Occipital lobe (tissue), 2 donors: ENCODE results near the gene DCANP1. TPM values are rescaled to one million over a fixed set of nuclear protein-coding genes. Genes with fewer than 3 reads are reported as not detected.

Experiments used
- DNase-seq: peaks from one replicate; lab custom pipeline; 2025; lab: John Stamatoyannopoulos, UW
- total RNA-seq: library from RNA; depleted of rRNA; stranded (reverse); fragments of >200 nt; gene quantifications from one replicate; pipeline ENCODE4 v1.2.3, GENCODE V29; 2014

DCANP1 gene
- total RNA-seq, 1 donor from 2014 or later = not detected

- no peak for DNase-seq
These were observed 33.4 kb upstream of the DCANP1 start for GRCh38 chr5:135480511-135480910.

GRCh38 chr5:135478938-135479337 is 31.8 kb upstream of the DCANP1 start:
- no peak for DNase-seq

GRCh38 chr5:135477613-135478066 is 30.5 kb upstream of the DCANP1 start:
- DNase-seq = no peak

DNA sequence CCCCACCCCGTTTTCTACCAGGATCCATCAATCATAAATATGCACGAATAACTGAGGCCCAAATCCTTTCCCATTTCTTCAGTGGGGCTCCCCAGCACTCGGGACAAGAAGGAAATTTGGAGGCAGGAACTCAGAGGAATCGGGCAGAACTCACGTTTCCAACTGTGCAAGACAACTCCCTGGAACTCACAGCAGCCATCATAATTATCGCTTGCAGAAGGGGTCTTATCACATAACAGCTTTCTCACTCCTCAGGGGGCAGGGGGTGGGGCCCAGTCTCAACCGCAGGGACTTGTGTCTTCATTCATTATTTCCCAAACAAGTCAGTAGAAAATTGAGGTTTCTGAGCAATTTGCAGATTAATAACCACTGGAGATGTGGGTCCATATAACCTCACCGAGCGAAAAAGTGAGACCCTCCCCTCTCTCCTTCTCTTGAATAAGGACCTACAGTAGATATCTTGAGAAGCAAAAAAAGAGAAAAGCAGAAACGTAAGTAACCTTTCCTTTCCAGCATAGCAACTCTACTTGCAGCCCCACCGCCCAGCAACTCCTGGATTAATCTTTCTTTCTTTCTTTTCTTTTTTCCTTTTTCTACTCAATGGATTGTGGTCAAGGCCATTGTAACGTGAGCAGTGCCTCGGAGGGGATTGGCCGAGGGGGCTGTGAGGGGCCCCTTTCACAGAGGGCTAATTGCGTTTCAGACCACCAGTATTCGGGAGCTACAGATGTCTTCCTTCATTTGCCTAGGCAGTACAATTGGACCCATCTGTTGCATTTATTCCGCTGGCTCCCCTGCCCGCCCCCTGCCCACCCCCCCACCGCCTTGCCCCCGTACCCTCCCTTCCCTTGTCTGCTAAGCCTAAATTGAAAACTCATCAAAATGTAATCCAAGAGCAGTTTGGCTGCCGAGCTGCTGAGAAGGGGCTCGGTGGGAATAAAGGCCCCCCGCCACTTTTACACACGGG is 29.8 kb upstream of the DCANP1 start:
- no peak for DNase-seq

DNA sequence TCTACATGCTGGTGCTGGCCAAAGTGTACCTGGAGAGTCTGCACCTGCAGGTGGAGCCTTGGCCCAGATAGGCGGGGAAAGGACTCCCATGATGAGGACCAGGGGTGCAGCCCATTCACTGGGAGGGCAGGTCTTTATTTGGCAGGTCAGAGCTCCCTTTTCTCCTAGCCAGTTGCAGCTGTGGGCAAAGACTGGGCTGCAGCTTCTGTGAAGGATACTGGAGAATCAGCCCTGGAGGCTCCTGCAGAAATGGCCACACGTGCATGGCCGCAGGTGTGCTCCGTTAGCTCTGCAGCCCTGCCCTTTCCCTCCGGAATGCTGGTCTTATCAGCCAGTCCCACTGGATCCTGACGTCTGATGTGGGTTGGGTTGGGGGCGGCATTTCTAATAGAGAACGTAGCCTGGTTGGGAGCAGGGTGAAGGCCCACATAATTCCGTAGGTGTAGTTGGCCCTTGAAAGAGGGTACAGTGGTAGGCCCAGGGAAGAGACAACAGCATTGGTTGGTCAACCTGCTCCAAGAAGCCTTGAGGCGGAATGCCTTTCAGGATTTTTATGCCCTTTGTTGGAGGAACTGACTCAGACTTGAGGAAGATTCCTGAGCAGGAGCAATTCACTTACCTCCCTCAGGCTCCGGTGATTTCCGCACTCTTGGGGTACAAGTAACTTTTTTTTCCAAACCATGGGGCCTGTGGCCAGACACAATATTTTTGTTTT is 27.0 kb upstream of the DCANP1 start:
- no peak for DNase-seq

GRCh38 chr5:135472141-135472540 is 25.0 kb upstream of the DCANP1 start:
- DNase-seq = no peak

DNA sequence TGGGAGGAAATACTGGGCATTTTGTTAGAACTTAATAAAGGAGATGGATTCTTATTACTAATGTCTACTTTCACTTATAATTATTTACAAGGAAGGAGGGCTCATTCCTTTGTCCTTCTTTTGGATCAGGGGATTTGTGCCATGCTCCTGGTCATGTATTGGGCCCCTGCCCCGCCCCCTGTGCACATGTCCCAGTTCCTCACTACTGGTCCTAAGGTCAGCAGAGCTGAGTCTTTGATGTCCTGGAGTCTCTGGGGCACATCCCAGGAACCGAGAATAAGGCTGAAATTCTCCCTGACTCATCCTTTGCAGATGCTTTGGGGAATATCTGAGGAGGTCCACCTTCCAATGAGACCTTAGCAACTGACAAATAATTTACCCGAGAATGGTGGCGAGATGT is 24.6 kb upstream of the DCANP1 start:
- no peak for DNase-seq

- DNase-seq = no peak
These were observed 22.8 kb upstream of the DCANP1 start for GRCh38 chr5:135469911-135470310.

DNA sequence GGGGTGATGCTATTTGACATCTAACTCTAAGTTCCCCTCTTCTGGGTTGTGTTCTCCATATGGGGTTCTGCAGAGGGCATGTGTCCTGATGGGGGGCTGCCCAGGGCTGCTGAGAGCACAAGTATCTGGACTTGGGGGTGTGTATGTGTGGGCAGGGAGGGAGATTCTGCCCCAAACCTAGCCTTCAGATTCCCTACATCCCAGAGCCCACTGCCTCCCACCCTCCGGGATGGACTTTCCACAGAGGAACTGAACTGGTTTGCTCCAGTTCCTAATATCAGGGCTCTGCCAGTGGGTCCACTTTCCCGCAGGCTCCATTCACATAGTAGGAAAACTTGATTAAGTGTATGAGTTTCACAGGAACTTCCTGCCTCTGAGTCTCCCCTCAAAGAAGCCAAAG is 21.4 kb upstream of the DCANP1 start:
- DNase-seq = no peak

GRCh38 chr5:135467871-135468485 is 20.8 kb upstream of the DCANP1 start:
- DNase-seq = no peak

DNA sequence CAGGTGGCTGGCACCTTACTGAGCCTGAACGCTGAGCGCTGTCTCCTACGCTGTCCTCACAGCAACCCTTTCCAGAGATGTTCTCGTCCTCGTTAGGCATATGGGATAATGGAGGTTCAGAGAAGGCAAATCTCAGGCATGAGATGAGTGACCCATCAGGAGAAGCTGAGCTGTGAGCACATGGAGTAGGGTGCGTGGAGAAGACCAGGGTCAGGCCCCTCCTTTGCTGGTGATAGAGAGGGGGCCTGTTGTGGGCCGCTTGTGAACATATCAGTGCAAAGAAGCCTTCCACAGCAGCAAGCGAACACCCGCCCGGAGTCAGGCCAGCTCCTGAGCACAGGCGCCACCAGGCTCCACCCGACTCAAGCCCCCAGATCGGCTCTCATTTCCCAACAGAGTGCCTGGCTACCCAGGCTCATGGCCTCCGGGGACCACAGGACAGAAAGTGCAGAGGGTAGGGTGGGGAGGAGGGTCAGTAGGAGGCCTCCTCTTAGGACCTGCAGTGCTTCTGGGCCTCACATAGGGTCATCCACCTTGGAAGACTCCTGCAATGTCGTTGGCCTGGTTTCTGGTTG is 20.0 kb upstream of the DCANP1 start:
- no peak for DNase-seq

DNA sequence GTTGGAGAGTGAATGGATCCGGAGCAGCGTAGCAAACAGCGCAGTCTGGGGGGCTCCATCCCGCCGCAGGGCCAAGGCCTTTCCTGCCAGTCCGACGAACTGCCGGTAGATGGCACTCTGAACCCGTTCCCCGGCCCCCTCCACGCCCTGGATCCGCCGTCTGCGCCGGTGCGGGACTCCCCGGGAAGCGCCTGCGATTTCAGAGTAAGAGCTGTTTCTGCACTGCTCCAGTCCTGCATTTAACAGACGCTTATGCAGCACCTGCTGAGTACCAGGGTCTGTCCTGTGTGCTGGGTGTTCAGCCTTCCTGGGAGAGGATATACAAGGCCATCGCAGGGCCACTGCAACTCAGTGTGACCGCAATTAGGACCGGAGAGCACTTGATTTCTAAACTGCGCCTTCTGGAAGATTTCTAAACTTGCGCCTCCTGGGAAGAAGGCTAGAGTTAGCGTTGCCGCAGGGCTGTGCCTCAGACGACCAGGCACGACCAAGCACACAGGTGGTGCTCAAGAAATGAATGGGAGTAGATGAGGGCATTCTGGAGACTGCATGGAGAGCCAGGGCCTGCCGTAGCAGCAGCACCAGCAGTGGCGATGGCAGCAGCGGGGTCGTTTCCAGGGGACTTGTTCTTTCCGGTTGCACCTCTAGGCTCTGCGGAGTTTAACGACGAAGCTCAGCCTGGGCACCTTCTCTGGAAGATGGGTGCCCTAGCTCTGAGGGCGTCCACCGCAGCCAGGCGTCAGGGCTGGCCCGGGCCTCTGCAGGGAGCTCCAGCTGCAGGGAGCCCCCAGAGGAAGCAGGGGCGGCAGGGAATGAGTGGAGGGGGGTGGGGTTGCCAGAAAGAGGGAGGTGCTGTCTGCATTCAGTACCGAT is 19.3 kb upstream of the DCANP1 start:
- peak; percentile 57 for DNase-seq

GRCh38 chr5:135465391-135466122 is 18.4 kb upstream of the DCANP1 start:
- DNase-seq = no peak

- no peak for DNase-seq
These were observed 15.2 kb upstream of the DCANP1 start for GRCh38 chr5:135462304-135462703.

DNA sequence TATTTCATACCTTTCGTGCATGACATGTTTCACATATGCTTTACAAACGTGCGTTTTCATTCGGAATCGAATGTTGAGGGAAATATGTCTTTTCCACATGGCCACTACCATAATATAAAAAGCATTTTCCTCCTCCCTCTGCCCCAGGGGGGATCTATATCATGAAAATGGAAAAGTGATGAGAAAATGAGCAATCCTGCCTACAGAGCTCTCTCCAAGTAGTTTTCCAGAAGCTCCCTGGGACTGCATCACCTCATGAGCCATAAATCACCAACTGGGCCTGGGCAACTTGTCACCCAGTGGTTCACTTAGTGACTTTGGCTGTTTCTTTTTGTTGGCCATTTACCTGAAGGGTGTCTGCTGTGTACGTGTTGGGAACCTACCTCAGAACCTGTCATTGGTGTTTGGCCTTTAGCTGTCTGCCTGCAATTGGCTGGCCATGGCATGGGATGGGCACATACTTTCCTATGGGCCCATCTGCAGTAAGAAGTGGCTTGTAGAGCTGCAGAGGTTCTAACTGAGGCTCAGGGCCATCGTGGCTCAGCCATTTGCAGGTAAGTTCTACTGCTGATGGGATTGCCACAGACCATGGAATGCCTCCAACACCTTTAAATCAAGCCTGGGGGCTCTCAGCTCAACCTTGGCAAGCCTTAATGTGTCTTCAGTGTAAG is 14.5 kb upstream of the DCANP1 start:
- no peak for DNase-seq

DNA sequence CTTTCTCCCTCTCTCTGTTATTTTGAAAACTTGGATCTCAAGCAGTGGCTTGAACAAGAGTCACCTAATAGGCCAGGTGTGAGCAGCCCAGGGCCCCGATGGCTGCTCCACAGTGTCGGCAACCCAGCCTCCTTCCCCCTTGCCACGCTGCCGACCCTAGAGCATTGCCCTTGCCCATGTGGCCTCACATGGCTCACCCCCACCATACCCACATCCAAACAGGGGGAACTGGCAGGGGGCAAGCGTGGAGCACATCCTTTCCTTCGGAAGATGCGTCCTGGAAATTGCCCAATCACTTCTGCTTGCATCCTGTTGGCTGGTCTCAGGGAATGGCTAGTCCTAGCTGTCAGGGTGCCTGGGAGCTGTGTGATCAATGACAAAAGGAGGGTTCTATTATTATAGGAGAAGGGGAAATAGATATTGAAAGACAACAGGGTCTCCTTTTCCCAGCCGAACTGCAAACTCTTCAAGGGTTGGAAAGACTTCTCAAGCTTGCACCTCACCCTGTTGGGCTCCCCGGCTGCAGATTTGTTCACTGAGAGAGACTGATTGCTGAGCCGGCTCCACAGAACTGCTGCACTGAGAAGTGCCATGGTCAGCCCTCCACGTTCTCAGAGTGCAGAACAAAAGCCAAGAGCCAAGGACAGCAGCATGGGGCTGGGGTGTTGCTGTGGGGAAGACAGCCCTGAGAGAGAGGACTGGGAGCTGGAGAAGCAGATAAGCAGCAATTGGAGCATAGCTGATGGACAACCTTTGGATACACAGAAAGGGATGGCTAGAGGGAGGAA is 13.3 kb upstream of the DCANP1 start:
- DNase-seq = no peak

GRCh38 chr5:135458921-135459331 is 11.8 kb upstream of the DCANP1 start:
- DNase-seq = no peak

- no peak for DNase-seq
These were observed 11.2 kb upstream of the DCANP1 start for GRCh38 chr5:135458356-135458755.
